ENCODE results near the gene THEMIS2. TPM values are rescaled to one million over a fixed set of nuclear protein-coding genes. Genes with fewer than 3 reads are reported as not detected.
"Not testable (repeated sequence)": the region's sequence is repeated elsewhere in the genome, so short reads cannot be mapped to it uniquely, and the experiment has no call there.

Gene THEMIS2
- total and polyA plus RNA-seq, 4 experiments from 2014 or later, result 39.3 to 68.5 (median 62.7) TPM

- H3K27me3 ChIP-seq (ENCODE audit: insufficient read depth, low read length); intact Hi-C loops (cut with micrococcal nuclease); H3K27me3 Mint-ChIP-seq; H3K27ac ChIP-seq (ENCODE audit: low read depth, low read length); H3K9me3 Mint-ChIP-seq; H3K4me3 Mint-ChIP-seq; H3K27ac Mint-ChIP-seq; H3K9me3 ChIP-seq (ENCODE audit: control insufficient read depth in 1 of 2, low read length in 2 of 2); DNase-seq; H3K36me3 Mint-ChIP-seq; H3K4me3 ChIP-seq (ENCODE audit: low read length in 2 of 2); H3K36me3 ChIP-seq (ENCODE audit: insufficient read depth, low read length); H3K4me1 ChIP-seq (ENCODE audit: insufficient read depth, low read length): not testable (repeated sequence)
- peaks cover 9 to 21% (median 10%) of the 10 kb centered on the region in 4 donors for H3K4me1 Mint-ChIP-seq
- CTCF ChIA-PET (ENCODE audit: partially characterized antibody), result interaction anchor here (0.8 to 5.8 kb wide), 19 partner anchors 9 to 352 kb away, joined by 3 to 56 read pairs (median 4); no protein-coding TSS in a partner anchor
- POLR2A ChIA-PET (ENCODE audit: partially characterized antibody), result interaction anchor here (0.5 to 1.4 kb wide), 8 partner anchors 12 to 122 kb away, joined by 3 to 9 read pairs (median 4); partner anchors contain the start of genes THEMIS2 and XKR8
Observed at GRCh38 chr1:27857552-27857951, 14.8 kb upstream of the THEMIS2 start.

- Mint-ChIP-seq H3K27ac (peak overlapping the region in 3 of 7 donors; percentile 15 to 65 (median 43)), H3K9me3 (no peaks in the 10 kb centered on the region), H3K36me3 (peaks cover 0 to 1% of the 10 kb centered on the region in 2 donors), H3K4me1 (peaks cover 13 to 28% (median 17%) of the 10 kb centered on the region in 4 donors), H3K4me3 (peak overlapping the region in 2 of 8 donors; percentile 16 to 43), H3K27me3 (no peaks in the 10 kb centered on the region)
- Histone ChIP-seq H3K4me3 (ENCODE audit: low read length in 2 of 2) (no peak overlapping the region), H3K27ac (ENCODE audit: low read depth, low read length) (no peak overlapping the region), H3K9me3 (ENCODE audit: control insufficient read depth in 1 of 2, low read length in 2 of 2) (no peaks in the 10 kb centered on the region), H3K27me3 (ENCODE audit: insufficient read depth, low read length) (no peaks in the 10 kb centered on the region), H3K36me3 (ENCODE audit: insufficient read depth, low read length) (no peaks in the 10 kb centered on the region), H3K4me1 (ENCODE audit: insufficient read depth, low read length) (peaks cover 14% of the 10 kb centered on the region)
- intact Hi-C loops (cut with micrococcal nuclease), result loop anchor here (2.0 kb wide), 4 partner anchors 28 to 350 kb away; partner anchors contain the start of gene EYA3
- CTCF ChIA-PET (ENCODE audit: partially characterized antibody), result interaction anchor here (0.6 to 5.8 kb wide), 21 partner anchors 10 to 351 kb away, joined by 3 to 56 read pairs (median 4); no protein-coding TSS in a partner anchor
- POLR2A ChIA-PET (ENCODE audit: partially characterized antibody), result interaction anchor here (0.5 to 1.4 kb wide), 8 partner anchors 11 to 121 kb away, joined by 3 to 9 read pairs (median 4); partner anchors contain the start of genes THEMIS2 and XKR8
- DNase-seq, result peak; percentile 77 to 81 (median 79)
Observed at GRCh38 chr1:27858072-27858948, 14.0 kb upstream of the THEMIS2 start.

GRCh38 chr1:27858949-27859576 is 13.3 kb upstream of the THEMIS2 start:
- ChIA-PET CTCF (ENCODE audit: partially characterized antibody) (interaction anchor here (0.6 to 5.8 kb wide), 4 partner anchors 39 to 122 kb away, joined by 3 to 56 read pairs (median 10); no protein-coding TSS in a partner anchor), POLR2A (ENCODE audit: partially characterized antibody) (no interaction called here)
- peaks cover 21% of the 10 kb centered on the region for H3K4me1 ChIP-seq (ENCODE audit: insufficient read depth, low read length)
- no peaks in the 10 kb centered on the region for H3K9me3 ChIP-seq (ENCODE audit: control insufficient read depth in 1 of 2, low read length in 2 of 2)
- Mint-ChIP-seq H3K27me3 (no peaks in the 10 kb centered on the region), H3K36me3 (peaks cover 0 to 1% of the 10 kb centered on the region in 2 donors), H3K4me1 (peaks cover 18 to 35% (median 23%) of the 10 kb centered on the region in 4 donors), H3K4me3 (no peak overlapping the region), H3K27ac (no peak overlapping the region), H3K9me3 (no peaks in the 10 kb centered on the region)
- no peak overlapping the region for H3K4me3 ChIP-seq (ENCODE audit: low read length in 2 of 2)
- no peaks in the 10 kb centered on the region for H3K27me3 ChIP-seq (ENCODE audit: insufficient read depth, low read length)
- intact Hi-C loops (cut with micrococcal nuclease), result loop anchor here (2.0 kb wide), 4 partner anchors 28 to 350 kb away; partner anchors contain the start of gene EYA3
- DNase-seq, result no peak
- H3K27ac ChIP-seq (ENCODE audit: low read depth, low read length), result no peak overlapping the region
- H3K36me3 ChIP-seq (ENCODE audit: insufficient read depth, low read length), result no peaks in the 10 kb centered on the region

GRCh38 chr1:27861436-27861835 is 10.9 kb upstream of the THEMIS2 start:
- CTCF ChIA-PET (ENCODE audit: partially characterized antibody), result no interaction called here
- Histone ChIP-seq H3K27ac (ENCODE audit: low read depth, low read length) (no peak overlapping the region), H3K27me3 (ENCODE audit: insufficient read depth, low read length) (no peaks in the 10 kb centered on the region), H3K9me3 (ENCODE audit: control insufficient read depth in 1 of 2, low read length in 2 of 2) (no peaks in the 10 kb centered on the region), H3K4me3 (ENCODE audit: low read length in 2 of 2) (no peak overlapping the region), H3K4me1 (ENCODE audit: insufficient read depth, low read length) (peaks cover 31% of the 10 kb centered on the region), H3K36me3 (ENCODE audit: insufficient read depth, low read length) (no peaks in the 10 kb centered on the region)
- Mint-ChIP-seq H3K27ac (peak overlapping the region in 2 of 7 donors; percentile 29 to 90), H3K4me3 (peak overlapping the region in 1 of 8 donors; percentile 20), H3K27me3 (no peaks in the 10 kb centered on the region), H3K36me3 (peaks cover 0 to 1% of the 10 kb centered on the region in 2 donors), H3K4me1 (peaks cover 20 to 54% (median 30%) of the 10 kb centered on the region in 4 donors), H3K9me3 (no peaks in the 10 kb centered on the region)
- POLR2A ChIA-PET (ENCODE audit: partially characterized antibody), result no interaction called here
- intact Hi-C loops (cut with micrococcal nuclease), result loop anchor here (1.0 kb wide), 1 partner anchor 118 kb away; no protein-coding TSS in a partner anchor
- DNase-seq, result no peak

- peaks cover 33% of the 10 kb centered on the region for H3K4me1 ChIP-seq (ENCODE audit: insufficient read depth, low read length)
- Mint-ChIP-seq H3K27me3 (no peaks in the 10 kb centered on the region), H3K27ac (peak overlapping the region in 1 of 7 donors; percentile 41), H3K36me3 (peaks cover 0 to 1% of the 10 kb centered on the region in 2 donors), H3K9me3 (no peaks in the 10 kb centered on the region), H3K4me3 (peak overlapping the region in 2 of 8 donors; percentile 15 to 45), H3K4me1 (peaks cover 19 to 53% (median 31%) of the 10 kb centered on the region in 4 donors)
- H3K36me3 ChIP-seq (ENCODE audit: insufficient read depth, low read length), result no peaks in the 10 kb centered on the region
- intact Hi-C loops (cut with micrococcal nuclease), result no loop called here
- H3K27me3 ChIP-seq (ENCODE audit: insufficient read depth, low read length), result no peaks in the 10 kb centered on the region
- ChIA-PET CTCF (ENCODE audit: partially characterized antibody) (no interaction called here), POLR2A (ENCODE audit: partially characterized antibody) (no interaction called here)
- no peak overlapping the region for H3K4me3 ChIP-seq (ENCODE audit: low read length in 2 of 2)
- H3K27ac ChIP-seq (ENCODE audit: low read depth, low read length), result no peak overlapping the region
- no peak for DNase-seq
- H3K9me3 ChIP-seq (ENCODE audit: control insufficient read depth in 1 of 2, low read length in 2 of 2), result no peaks in the 10 kb centered on the region
Observed at GRCh38 chr1:27862004-27862403, 10.3 kb upstream of the THEMIS2 start.

- POLR2A ChIA-PET (ENCODE audit: partially characterized antibody), result interaction anchor here (1.2 kb wide), 1 partner anchor 226 kb away, joined by 3 read pairs; the partner anchor contains the start of gene EYA3
- intact Hi-C loops (cut with micrococcal nuclease), result no loop called here
- no peaks in the 10 kb centered on the region for H3K27me3 ChIP-seq (ENCODE audit: insufficient read depth, low read length)
- no peak overlapping the region for H3K4me3 ChIP-seq (ENCODE audit: low read length in 2 of 2)
- CTCF ChIA-PET (ENCODE audit: partially characterized antibody), result no interaction called here
- peaks cover 40% of the 10 kb centered on the region for H3K4me1 ChIP-seq (ENCODE audit: insufficient read depth, low read length)
- no peaks in the 10 kb centered on the region for H3K36me3 ChIP-seq (ENCODE audit: insufficient read depth, low read length)
- H3K27ac ChIP-seq (ENCODE audit: low read depth, low read length), result no peak overlapping the region
- peak overlapping the region in 2 of 8 donors; percentile 8 to 43 for H3K4me3 Mint-ChIP-seq
- H3K4me1 Mint-ChIP-seq, result peaks cover 21 to 57% (median 34%) of the 10 kb centered on the region in 4 donors
- no peaks in the 10 kb centered on the region for H3K9me3 Mint-ChIP-seq
- H3K9me3 ChIP-seq (ENCODE audit: control insufficient read depth in 1 of 2, low read length in 2 of 2), result no peaks in the 10 kb centered on the region
- peaks cover 0 to 1% of the 10 kb centered on the region in 2 donors for H3K36me3 Mint-ChIP-seq
- no peaks in the 10 kb centered on the region for H3K27me3 Mint-ChIP-seq
- no peak for DNase-seq
- H3K27ac Mint-ChIP-seq, result peak overlapping the region in 6 of 7 donors; percentile 59 to 86 (median 82)
Observed at GRCh38 chr1:27862671-27863537, 9.4 kb upstream of the THEMIS2 start.

Data from CD4-positive, alpha-beta memory T cell (primary cell).